ENCODE data around the gene FER1L5. TPM values are rescaled to one million over a fixed set of nuclear protein-coding genes. Genes with fewer than 3 reads are reported as not detected.

The FER1L5 gene
- polyA plus RNA-seq (2012; ENCODE audit: insufficient read depth, insufficient read length, low read depth) = not detected

DNA sequence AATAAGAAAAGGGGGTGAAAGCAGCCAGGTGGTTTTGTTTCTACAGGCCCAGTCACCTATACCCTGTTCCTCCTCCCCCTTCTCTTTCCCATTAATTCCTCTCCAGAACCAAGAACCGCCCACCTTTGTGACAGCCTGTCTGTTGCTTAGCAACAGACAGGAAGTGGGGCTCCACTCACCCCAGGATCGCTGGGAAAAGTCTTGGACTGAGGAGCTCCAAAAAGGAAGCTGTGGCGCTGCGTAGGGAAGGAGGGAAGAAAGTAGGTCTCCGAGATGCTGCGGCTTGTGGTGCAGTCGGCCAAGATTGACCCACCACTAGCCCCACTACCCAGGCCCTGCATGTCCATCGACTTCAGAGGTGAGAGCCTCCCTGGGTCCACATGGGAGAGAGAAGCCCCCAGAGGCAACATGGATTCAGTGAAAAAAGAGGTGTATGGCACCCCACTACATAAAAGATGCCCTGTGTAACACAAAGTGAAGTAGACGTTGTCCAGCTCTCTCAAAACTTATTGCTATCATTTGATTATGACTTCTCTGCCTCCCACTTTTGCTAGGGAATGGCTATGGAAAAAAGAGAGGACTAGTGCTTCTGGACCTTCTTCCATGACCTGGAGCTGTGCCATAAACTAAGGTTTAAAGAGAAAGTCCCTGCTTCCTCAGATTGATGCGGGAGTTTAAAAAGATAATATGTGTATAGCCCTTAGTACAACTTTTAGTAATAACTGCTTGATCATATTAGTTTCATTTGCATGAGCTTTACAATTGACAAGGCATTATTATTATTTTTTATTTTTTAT lies at the start of gene FER1L5:
Gene FER1L5 (plus strand): TSS at position 201 of the 797 bp plus-strand sequence. CDS start 73 bp downstream, at position 274.
- H3K4me1 ChIP-seq = no peaks in the 10 kb centered on the region
- TF ChIP-seq, protein P1, sequence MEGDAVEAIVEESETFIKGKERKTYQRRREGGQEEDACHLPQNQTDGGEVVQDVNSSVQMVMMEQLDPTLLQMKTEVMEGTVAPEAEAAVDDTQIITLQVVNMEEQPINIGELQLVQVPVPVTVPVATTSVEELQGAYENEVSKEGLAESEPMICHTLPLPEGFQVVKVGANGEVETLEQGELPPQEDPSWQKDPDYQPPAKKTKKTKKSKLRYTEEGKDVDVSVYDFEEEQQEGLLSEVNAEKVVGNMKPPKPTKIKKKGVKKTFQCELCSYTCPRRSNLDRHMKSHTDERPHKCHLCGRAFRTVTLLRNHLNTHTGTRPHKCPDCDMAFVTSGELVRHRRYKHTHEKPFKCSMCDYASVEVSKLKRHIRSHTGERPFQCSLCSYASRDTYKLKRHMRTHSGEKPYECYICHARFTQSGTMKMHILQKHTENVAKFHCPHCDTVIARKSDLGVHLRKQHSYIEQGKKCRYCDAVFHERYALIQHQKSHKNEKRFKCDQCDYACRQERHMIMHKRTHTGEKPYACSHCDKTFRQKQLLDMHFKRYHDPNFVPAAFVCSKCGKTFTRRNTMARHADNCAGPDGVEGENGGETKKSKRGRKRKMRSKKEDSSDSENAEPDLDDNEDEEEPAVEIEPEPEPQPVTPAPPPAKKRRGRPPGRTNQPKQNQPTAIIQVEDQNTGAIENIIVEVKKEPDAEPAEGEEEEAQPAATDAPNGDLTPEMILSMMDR (IDR thresholded peaks at IDR 0.05; ENCODE audit: low read depth, low read length) = no peak
- H3K4me3 ChIP-seq (ENCODE audit: low read depth, low read length) = no peak within 1 kb of the TSS
- H3K36me3 ChIP-seq = no peaks in the 10 kb centered on the region
- H3K27me3 ChIP-seq = no peaks in the 10 kb centered on the region
- no peak for DNase-seq
- H3K9me3 ChIP-seq = no peaks in the 10 kb centered on the region

DNA sequence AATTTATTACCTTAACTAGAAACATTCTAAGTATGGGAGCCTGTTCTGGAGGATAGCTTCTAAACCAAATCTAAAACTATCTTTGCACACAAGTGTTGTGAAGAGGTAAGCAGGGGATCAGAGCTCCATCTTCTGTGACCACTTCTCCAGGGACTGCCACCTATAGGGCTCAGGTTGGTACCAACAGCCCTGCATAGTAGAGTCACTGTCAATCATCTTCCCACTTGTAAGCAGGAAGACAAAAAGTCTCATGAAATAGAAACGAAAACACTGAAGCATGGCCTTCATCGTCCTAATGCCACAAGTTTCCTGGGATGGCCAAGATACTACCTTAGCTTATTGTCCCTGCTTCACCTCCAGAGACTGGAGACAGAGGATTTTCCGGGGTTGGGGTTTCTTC lies 48.3 kb upstream of the FER1L5 start:
- TF ChIP-seq, protein P1 (IDR thresholded peaks at IDR 0.05; ENCODE audit: low read depth, low read length) = no peak
- DNase-seq = no peak
- Histone ChIP-seq H3K4me1 (no peaks in the 10 kb centered on the region), H3K4me3 (ENCODE audit: low read depth, low read length) (no peak overlapping the region), H3K9me3 (no peaks in the 10 kb centered on the region), H3K36me3 (peaks cover 5% of the 10 kb centered on the region), H3K27me3 (no peaks in the 10 kb centered on the region)

DNA sequence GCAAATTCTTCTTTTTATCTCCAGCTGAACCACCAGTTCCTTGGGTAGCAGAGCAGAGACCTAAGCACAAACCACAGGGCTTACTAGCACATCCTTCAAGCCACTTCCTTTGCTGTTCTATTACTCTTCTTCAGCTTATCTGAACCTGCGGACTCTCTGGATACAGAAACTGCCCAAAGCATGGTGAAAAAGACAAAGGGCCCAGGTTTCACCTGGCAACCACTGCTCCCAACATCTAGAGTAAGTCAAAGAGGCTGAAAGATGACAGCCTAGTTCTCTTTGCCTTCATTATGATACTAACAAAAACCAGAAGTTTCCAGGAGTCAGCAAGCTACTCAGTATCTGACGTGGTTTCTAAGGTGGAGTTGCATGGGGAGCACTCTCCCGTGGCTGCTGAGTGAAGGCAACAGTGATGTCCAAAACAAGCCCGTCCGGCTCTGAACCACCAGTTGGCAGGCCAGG lies 47.8 kb upstream of the FER1L5 start:
- Histone ChIP-seq H3K4me3 (ENCODE audit: low read depth, low read length) (no peak overlapping the region), H3K36me3 (peaks cover 5% of the 10 kb centered on the region), H3K9me3 (no peaks in the 10 kb centered on the region), H3K27me3 (no peaks in the 10 kb centered on the region), H3K4me1 (no peaks in the 10 kb centered on the region)
- TF ChIP-seq, protein P1 (IDR thresholded peaks at IDR 0.05; ENCODE audit: low read depth, low read length) = no peak
- no peak for DNase-seq

DNA sequence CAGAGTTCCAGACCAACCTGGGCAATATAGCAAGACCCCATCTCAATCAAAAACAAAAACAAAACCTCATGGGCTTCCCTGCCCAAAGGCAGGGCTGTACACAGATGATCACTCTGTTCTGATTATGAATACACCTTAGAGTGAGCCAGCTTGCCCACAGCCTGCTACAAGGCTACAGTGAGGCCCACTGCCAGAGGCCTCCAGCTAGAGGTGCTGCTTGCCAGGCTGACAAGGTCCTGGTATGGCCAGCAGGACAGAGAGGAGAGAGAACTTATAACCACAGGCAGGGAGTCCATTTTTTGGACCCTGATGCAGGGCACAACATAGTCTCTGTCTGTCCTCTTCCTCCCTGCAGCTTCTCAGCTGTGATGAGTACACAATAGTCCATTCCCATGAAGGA lies 46.0 kb upstream of the FER1L5 start:
- Histone ChIP-seq H3K36me3 (peaks cover 5% of the 10 kb centered on the region), H3K27me3 (no peaks in the 10 kb centered on the region), H3K4me1 (no peaks in the 10 kb centered on the region), H3K9me3 (no peaks in the 10 kb centered on the region), H3K4me3 (ENCODE audit: low read depth, low read length) (no peak overlapping the region)
- no peak for DNase-seq
- TF ChIP-seq, protein P1 (IDR thresholded peaks at IDR 0.05; ENCODE audit: low read depth, low read length) = no peak

DNA sequence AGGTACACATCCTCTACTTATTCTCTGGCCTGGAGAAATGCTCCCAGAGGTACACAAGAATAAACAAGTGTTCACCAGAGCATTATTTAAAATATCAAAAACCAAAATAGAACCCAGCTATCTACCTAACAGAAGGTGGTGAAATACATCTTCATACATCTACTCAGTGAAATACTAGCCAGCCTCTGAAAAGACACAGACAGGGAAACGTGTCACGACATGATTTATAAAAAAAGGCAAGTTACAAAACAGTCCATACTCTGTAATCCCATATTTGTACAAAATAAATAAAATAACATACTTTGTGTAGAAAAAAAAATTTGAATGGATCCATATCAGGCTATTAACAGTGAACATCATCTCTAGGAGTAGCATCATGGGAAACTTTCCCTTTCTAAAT lies 42.6 kb upstream of the FER1L5 start:
- H3K36me3 ChIP-seq = peaks cover 17% of the 10 kb centered on the region
- no peaks in the 10 kb centered on the region for H3K9me3 ChIP-seq
- H3K4me1 ChIP-seq = no peaks in the 10 kb centered on the region
- TF ChIP-seq, protein P1 (IDR thresholded peaks at IDR 0.05; ENCODE audit: low read depth, low read length) = no peak
- no peaks in the 10 kb centered on the region for H3K27me3 ChIP-seq
- no peak overlapping the region for H3K4me3 ChIP-seq (ENCODE audit: low read depth, low read length)
- DNase-seq = no peak
